GM12874 (cell line): ENCODE measurements around the gene SLC2A5.

Experiments used
- TF ChIP-seq, protein P1 (sequence below): IDR thresholded peaks from 2 replicates; pipeline ENCODE4 v1.5.1; 2011; ENCODE audit warnings: low read depth, mild to moderate bottlenecking, control low read depth, low read length, moderate library complexity; ENCODE audit not compliant: insufficient read depth

The SLC2A5 gene

GRCh38 chr1:9006956-9007615 is 62.3 kb downstream of the SLC2A5 start:
- TF ChIP-seq, protein P1, sequence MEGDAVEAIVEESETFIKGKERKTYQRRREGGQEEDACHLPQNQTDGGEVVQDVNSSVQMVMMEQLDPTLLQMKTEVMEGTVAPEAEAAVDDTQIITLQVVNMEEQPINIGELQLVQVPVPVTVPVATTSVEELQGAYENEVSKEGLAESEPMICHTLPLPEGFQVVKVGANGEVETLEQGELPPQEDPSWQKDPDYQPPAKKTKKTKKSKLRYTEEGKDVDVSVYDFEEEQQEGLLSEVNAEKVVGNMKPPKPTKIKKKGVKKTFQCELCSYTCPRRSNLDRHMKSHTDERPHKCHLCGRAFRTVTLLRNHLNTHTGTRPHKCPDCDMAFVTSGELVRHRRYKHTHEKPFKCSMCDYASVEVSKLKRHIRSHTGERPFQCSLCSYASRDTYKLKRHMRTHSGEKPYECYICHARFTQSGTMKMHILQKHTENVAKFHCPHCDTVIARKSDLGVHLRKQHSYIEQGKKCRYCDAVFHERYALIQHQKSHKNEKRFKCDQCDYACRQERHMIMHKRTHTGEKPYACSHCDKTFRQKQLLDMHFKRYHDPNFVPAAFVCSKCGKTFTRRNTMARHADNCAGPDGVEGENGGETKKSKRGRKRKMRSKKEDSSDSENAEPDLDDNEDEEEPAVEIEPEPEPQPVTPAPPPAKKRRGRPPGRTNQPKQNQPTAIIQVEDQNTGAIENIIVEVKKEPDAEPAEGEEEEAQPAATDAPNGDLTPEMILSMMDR, result no peak

- TF ChIP-seq, protein P1, result no peak
These were observed 64.1 kb downstream of the SLC2A5 start for GRCh38 chr1:9005395-9005708.

GRCh38 chr1:9004700-9005394 is 64.6 kb downstream of the SLC2A5 start:
- TF ChIP-seq, protein P1, result peak; percentile 96

GRCh38 chr1:9004031-9004699 is 65.3 kb downstream of the SLC2A5 start:
- TF ChIP-seq, protein P1, result no peak

GRCh38 chr1:8992936-8993687 is 76.3 kb downstream of the SLC2A5 start:
- TF ChIP-seq, protein P1, result peak; percentile 17; the same call in 1 of the 2 replicates

- TF ChIP-seq, protein P1, result no peak
These were observed 79.6 kb downstream of the SLC2A5 start for GRCh38 chr1:8989821-8990220.

DNA sequence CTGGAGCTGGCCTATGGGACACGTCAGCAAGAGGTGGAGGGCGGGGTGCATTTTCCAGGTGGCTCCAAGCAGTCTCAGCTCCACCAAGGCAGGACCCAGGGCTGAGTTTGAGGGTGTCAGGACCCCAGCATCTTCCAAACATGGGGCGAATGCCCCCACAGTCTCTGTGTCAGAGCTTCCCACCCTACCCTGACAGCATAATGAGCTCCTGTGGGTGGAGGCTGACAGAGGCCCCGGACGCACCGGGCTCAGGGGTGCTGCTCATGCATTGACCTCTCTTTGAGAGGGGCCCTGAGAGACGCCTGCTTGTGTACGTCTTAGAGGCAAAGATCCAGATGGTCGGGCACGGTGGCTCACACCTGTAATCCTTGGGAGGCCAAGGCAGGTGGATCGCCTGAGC is 80.4 kb downstream of the SLC2A5 start:
- TF ChIP-seq, protein P1, result no peak
